ENCODE measurements around the gene AHCTF1. TPM values are rescaled to one million over a fixed set of nuclear protein-coding genes. Genes with fewer than 3 reads are reported as not detected.

Gene AHCTF1
- total RNA-seq, 4 donors from 2014 or later: 22.5 to 53.4 (median 42.4) TPM

DNA sequence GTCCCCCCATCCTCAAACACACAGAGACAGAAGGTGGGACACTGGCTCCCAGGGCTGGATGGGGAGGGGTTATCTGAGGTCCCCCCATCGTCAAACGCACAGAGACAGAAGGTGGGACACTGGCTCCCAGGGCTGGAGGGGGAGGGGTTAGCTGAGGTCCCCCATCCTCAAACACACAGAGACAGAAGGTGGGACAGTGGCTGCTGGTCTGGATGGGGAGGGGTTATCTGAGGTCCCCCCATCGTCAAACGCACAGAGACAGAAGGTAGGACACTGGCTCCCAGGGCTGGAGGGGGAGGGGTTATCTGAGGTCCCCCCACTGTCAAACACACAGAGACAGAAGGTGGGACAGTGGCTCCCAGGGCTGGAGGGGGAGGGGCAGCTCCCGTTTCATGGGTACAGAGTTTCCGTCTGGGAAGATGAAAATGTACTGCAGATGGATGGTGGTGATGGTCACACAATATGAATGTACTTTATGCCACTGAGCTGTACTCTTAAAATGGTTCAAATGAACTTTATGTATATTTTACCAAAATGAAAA lies 138.3 kb downstream of the AHCTF1 start:
- Histone ChIP-seq H3K4me1 (peaks cover 0 to 8% of the 10 kb centered on the region in 2 donors), H3K27me3 (no peaks in the 10 kb centered on the region), H3K27ac (no peak overlapping the region), H3K9me3 (no peaks in the 10 kb centered on the region), H3K4me3 (no peak overlapping the region), H3K36me3 (no peaks in the 10 kb centered on the region)
- intact Hi-C loops (cut with DNase I; ENCODE audit: low total_unique reads): no loop called here
- DNase-seq: no peak
- TF ChIP-seq, protein P1, sequence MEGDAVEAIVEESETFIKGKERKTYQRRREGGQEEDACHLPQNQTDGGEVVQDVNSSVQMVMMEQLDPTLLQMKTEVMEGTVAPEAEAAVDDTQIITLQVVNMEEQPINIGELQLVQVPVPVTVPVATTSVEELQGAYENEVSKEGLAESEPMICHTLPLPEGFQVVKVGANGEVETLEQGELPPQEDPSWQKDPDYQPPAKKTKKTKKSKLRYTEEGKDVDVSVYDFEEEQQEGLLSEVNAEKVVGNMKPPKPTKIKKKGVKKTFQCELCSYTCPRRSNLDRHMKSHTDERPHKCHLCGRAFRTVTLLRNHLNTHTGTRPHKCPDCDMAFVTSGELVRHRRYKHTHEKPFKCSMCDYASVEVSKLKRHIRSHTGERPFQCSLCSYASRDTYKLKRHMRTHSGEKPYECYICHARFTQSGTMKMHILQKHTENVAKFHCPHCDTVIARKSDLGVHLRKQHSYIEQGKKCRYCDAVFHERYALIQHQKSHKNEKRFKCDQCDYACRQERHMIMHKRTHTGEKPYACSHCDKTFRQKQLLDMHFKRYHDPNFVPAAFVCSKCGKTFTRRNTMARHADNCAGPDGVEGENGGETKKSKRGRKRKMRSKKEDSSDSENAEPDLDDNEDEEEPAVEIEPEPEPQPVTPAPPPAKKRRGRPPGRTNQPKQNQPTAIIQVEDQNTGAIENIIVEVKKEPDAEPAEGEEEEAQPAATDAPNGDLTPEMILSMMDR (IDR thresholded peaks at IDR 0.05): no peak
- no peak for TF ChIP-seq POLR2A (IDR thresholded peaks at IDR 0.05)

DNA sequence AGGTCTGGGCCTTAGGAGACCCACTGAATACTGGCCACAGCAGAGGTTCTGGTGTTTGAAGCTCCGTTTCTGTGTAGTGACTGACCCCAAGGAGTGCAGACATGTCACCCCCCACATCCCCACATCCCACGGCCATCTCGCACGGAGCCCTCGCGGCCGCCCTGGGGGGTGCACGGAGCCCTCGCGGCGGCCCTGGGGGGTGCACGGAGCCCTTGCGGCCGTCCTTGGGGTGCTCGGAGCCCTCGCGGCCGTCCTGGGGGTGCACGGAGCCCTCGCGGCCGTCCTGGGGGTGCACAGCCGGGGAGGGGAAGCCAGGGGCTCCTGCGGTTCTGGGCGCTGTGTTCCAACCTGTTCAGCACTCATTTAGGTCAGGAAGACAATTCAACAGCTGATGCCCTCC lies 139.1 kb downstream of the AHCTF1 start:
- Histone ChIP-seq H3K9me3 (no peaks in the 10 kb centered on the region), H3K4me1 (peaks cover 0 to 8% of the 10 kb centered on the region in 2 donors), H3K4me3 (no peak overlapping the region), H3K36me3 (no peaks in the 10 kb centered on the region), H3K27ac (no peak overlapping the region), H3K27me3 (no peaks in the 10 kb centered on the region)
- TF ChIP-seq, protein P1 (IDR thresholded peaks at IDR 0.05): no peak
- TF ChIP-seq POLR2A (IDR thresholded peaks at IDR 0.05): no peak
- DNase-seq: no peak
- intact Hi-C loops (cut with DNase I; ENCODE audit: low total_unique reads): no loop called here

DNA sequence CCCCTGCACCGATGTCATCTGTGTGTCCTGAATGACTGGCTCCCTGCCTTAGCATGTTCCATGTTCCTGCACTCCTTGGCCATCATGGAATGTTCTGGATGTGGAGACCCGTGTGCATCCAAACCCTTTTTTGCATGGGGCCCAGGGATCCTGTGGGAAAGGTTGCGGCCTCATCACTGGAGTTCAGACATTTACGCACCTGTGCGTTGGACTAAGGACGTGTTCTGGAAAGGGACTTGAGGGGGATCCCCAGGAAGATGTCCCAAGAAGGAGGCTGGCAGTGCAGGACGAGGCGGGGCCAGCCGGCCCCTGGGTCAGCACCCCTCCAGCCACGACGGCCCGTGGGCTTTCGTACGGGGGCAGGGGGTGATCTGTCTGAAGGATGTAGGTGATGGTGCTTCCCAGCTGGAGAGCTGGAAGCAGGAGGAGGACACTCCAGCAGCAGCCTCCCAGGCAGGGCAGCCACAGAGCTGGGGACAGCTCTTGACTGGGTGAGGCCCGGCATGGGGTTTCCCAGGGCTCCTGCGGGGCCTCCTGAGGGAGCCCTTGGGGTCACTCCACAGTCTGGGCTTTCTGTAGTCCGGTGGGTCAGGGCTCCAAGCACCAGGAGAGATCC lies 140.3 kb downstream of the AHCTF1 start:
- H3K4me1 ChIP-seq: peaks cover 0 to 8% of the 10 kb centered on the region in 2 donors
- intact Hi-C loops (cut with DNase I; ENCODE audit: low total_unique reads): no loop called here
- H3K27ac ChIP-seq: no peak overlapping the region
- H3K9me3 ChIP-seq: no peaks in the 10 kb centered on the region
- TF ChIP-seq, protein P1 (IDR thresholded peaks at IDR 0.05): no peak
- no peak for TF ChIP-seq POLR2A (IDR thresholded peaks at IDR 0.05)
- no peaks in the 10 kb centered on the region for H3K27me3 ChIP-seq
- H3K4me3 ChIP-seq: no peak overlapping the region
- DNase-seq: no peak
- H3K36me3 ChIP-seq: no peaks in the 10 kb centered on the region

DNA sequence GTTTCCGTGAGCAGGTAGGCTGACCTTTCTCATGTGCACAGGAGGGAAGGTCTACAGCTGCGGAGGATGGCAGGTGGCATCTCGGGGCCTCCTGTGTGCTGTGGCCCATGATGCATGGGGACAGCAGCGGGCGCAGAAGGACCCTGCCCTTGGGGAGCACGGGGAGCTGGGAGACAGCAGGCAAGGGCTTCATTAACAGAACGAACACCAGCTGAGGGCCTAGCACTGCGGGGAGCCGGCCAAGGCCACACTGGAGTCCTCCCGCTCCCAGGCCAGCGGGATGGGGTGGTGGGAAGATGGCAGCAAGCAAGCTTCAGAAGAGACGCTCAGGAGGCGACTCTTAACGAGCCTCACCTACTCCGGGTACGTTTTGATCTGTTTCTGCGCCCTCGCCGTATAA lies 140.9 kb downstream of the AHCTF1 start:
- H3K9me3 ChIP-seq: no peaks in the 10 kb centered on the region
- H3K27me3 ChIP-seq: no peaks in the 10 kb centered on the region
- intact Hi-C loops (cut with DNase I; ENCODE audit: low total_unique reads): no loop called here
- no peak for DNase-seq
- TF ChIP-seq POLR2A (IDR thresholded peaks at IDR 0.05): no peak
- TF ChIP-seq, protein P1 (IDR thresholded peaks at IDR 0.05): no peak
- no peaks in the 10 kb centered on the region for H3K36me3 ChIP-seq
- H3K4me1 ChIP-seq: peaks cover 0 to 8% of the 10 kb centered on the region in 2 donors
- H3K4me3 ChIP-seq: no peak overlapping the region
- no peak overlapping the region for H3K27ac ChIP-seq

DNA sequence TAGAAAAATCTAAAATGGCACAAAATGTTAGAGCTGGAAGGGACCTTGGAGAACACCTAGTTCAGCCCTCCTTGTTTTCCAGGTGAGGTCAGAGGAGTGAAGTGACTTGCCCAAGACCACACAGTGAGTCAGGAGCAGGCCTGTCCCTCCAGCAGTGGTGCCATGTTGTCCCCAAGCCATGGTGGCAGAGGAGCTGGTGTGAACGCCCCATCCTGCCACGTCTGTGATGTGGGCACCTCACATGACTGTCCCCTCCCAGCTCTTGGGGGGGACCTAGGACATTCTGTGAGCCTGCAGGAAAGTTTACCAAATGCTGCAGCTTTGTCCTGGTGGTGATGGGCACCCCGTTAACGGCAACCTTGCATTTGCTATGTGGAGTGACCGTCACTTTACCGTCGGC lies 141.4 kb downstream of the AHCTF1 start:
- Histone ChIP-seq H3K27ac (no peak overlapping the region), H3K36me3 (no peaks in the 10 kb centered on the region), H3K4me1 (peaks cover 0 to 8% of the 10 kb centered on the region in 2 donors), H3K9me3 (no peaks in the 10 kb centered on the region), H3K27me3 (no peaks in the 10 kb centered on the region), H3K4me3 (no peak overlapping the region)
- intact Hi-C loops (cut with DNase I; ENCODE audit: low total_unique reads): no loop called here
- DNase-seq: no peak
- TF ChIP-seq, protein P1 (IDR thresholded peaks at IDR 0.05): no peak
- TF ChIP-seq POLR2A (IDR thresholded peaks at IDR 0.05): no peak

Data from uterus (tissue), 4 donors.